Adipose tissue (tissue), 3 donors: ENCODE results near the gene PYGO2. TPM values are rescaled to one million over a fixed set of nuclear protein-coding genes. Genes with fewer than 3 reads are reported as not detected.

ENCODE experiments used
- polyA plus RNA-seq, 3 donors: library from polyadenylated mRNA; stranded (reverse); fragments of 200-250 nt; gene quantifications; one replicate each; pipeline ENCODE4 v1.2.3, GENCODE V29; 2013
- donor health status: healthy with polysubstance abuse.
- donor health status: Bipolar disorder and iron deficiency.
- donor health status: healthy.

Gene PYGO2
- polyA plus RNA-seq, 3 donors: 9.1 to 13.9 (median 13.4) TPM

Other genes starting within 250 kb of the PYGO2 start
- under 1 TPM; 0.14 to 0.67 (median 0.40) TPM for gene KCNN3, start 91.5 kb downstream of the PYGO2 start, polyA plus RNA-seq
- gene PMVK, start 25.1 kb downstream of the PYGO2 start, polyA plus RNA-seq: 10 to 100 TPM; 30.1 to 49.0 (median 37.7) TPM
- gene PBXIP1, start 5.7 kb downstream of the PYGO2 start, polyA plus RNA-seq: 10 to 100 TPM; 35.1 to 53.5 (median 38.6) TPM
- gene SHC1, start 9.0 kb upstream of the PYGO2 start, polyA plus RNA-seq: 100 to 1,000 TPM in 2 of 3 donors, 10 to 100 TPM in 1; 49.1 to 197 (median 110) TPM
- 10 to 100 TPM; 23.6 to 88.9 (median 76.3) TPM for gene CKS1B, start 12.9 kb upstream of the PYGO2 start, polyA plus RNA-seq
- gene FLAD1, start 21.6 kb upstream of the PYGO2 start, polyA plus RNA-seq: 10 to 100 TPM; 15.3 to 37.9 (median 21.7) TPM
- not detected for gene LENEP, start 31.8 kb upstream of the PYGO2 start, polyA plus RNA-seq
- 10 to 100 TPM; 30.4 to 55.4 (median 35.7) TPM for gene ZBTB7B, start 41.0 kb upstream of the PYGO2 start, polyA plus RNA-seq
- gene DCST2, start 72.0 kb upstream of the PYGO2 start, polyA plus RNA-seq: under 1 TPM; 0.48 to 0.86 (median 0.67) TPM
- gene DCST1, start 72.0 kb upstream of the PYGO2 start, polyA plus RNA-seq: not detected
- gene ADAM15, start 89.5 kb upstream of the PYGO2 start, polyA plus RNA-seq: 100 to 1,000 TPM in 2 of 3 donors, 10 to 100 TPM in 1; 47.1 to 217 (median 169) TPM
- 1 to 10 TPM; 1.7 to 7.1 (median 4.6) TPM for gene EFNA4, start 102.0 kb upstream of the PYGO2 start, polyA plus RNA-seq
- gene EFNA3, start 117.1 kb upstream of the PYGO2 start, polyA plus RNA-seq: 1 to 10 TPM in 1 of 3 donors, under 1 TPM in 2; 0.56 to 1.3 (median 0.67) TPM
- 10 to 100 TPM; 30.3 to 56.9 (median 32.9) TPM for gene EFNA1, start 166.1 kb upstream of the PYGO2 start, polyA plus RNA-seq
- 10 to 100 TPM; 33.4 to 39.4 (median 36.7) TPM for gene SLC50A1, start 174.1 kb upstream of the PYGO2 start, polyA plus RNA-seq
- gene DPM3, start 178.7 kb upstream of the PYGO2 start, polyA plus RNA-seq: 100 to 1,000 TPM; 177 to 203 (median 201) TPM
- gene KRTCAP2, start 211.5 kb upstream of the PYGO2 start, polyA plus RNA-seq: 100 to 1,000 TPM; 176 to 267 (median 201) TPM
- under 1 TPM; 0.16 to 0.45 (median 0.33) TPM for gene TRIM46, start 212.1 kb upstream of the PYGO2 start, polyA plus RNA-seq
- 10 to 100 TPM; 12.0 to 31.5 (median 13.7) TPM for gene THBS3, start 246.1 kb upstream of the PYGO2 start, polyA plus RNA-seq
- 10 to 100 TPM; 32.4 to 67.6 (median 47.1) TPM for gene MTX1, start 246.9 kb upstream of the PYGO2 start, polyA plus RNA-seq